GM18858 (cell line): ENCODE results near the gene SVIP.

Source experiments
- ATAC-seq: cut with Tn5 transposase; IDR thresholded peaks from one replicate; pipeline ENCODE4 v1.9.1; 2021; ENCODE audit not compliant: unreplicated experiment

SVIP gene, protein sequence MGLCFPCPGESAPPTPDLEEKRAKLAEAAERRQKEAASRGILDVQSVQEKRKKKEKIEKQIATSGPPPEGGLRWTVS

GRCh38 chr11:22829231-22830081, at the start of gene SVIP:
TSS of gene SVIP (minus strand) at chr11:22829801. CDS start at chr11:22829748, 53 bp downstream.
- peak; percentile 89 for ATAC-seq

- no peak for ATAC-seq
Observed at GRCh38 chr11:22878604-22879003, 49.0 kb upstream of the SVIP start.

- no peak for ATAC-seq
Observed at GRCh38 chr11:22878039-22878438, 48.4 kb upstream of the SVIP start.

GRCh38 chr11:22875869-22876473, 46.4 kb upstream of the SVIP start:
- ATAC-seq = peak; percentile 99

DNA sequence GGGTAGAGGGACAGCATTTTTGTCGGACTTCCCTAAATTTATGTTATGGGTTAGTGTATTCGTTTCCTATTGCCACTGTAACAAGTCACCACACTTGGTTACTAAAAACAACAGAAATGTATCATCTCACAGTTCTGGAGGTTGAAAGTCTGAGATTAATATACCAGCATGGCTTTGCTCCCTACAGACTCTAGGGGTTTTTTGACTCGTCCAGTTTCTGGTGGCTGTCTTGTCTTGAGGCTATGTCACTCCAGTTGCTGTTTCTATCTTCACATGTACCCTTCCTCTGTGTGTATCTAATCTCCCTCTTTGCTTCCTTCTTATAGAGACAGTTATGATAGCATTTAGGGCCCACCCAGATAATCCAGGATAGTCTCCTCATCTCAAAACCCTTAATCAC, 39.7 kb upstream of the SVIP start:
- no peak for ATAC-seq

DNA sequence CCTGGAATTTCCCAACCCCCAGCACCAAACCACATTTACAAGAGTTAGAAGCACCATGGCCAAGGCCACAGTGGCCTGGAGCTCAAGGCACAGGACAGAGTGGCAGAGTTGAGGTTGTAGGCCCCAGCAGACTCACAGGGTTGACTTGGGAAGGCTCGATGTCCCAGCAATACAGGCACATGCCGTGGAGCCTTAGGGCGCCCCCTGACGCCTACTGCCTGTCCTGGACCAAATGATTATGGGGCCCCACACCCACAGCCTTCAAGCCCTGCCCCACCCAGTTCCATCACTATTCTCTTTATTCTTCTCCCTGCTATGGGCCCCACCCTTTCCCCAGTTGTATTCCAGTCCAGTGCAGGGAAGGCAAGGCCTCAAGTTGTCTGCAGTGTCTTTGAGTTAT, 30.6 kb upstream of the SVIP start, which contains the start of gene CCDC179:
Gene CCDC179 (minus strand): TSS at position 234 of the 400 bp plus-strand sequence. CDS start 53 bp downstream, at position 181.
- no peak for ATAC-seq

DNA sequence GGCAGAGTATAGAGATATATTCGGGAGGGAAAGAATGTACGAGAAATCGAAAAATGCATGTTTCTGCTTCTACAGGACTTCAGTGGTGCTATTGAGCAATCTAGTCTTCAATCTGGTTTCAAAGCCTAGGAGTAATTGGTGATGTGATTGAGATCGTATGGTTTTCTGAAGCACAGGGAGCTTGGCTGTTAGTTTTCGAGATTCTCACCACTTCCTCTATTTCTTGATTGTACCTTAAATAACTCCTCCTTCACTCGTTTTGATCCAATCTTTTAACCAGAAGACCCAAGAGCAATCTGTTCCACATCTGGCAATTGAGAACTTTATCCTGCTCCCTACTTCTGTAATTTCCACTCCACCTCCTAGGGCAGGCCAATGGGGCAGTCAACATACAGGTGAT, 30.2 kb upstream of the SVIP start:
- no peak for ATAC-seq

GRCh38 chr11:22851477-22851876, 21.9 kb upstream of the SVIP start:
- no peak for ATAC-seq

DNA sequence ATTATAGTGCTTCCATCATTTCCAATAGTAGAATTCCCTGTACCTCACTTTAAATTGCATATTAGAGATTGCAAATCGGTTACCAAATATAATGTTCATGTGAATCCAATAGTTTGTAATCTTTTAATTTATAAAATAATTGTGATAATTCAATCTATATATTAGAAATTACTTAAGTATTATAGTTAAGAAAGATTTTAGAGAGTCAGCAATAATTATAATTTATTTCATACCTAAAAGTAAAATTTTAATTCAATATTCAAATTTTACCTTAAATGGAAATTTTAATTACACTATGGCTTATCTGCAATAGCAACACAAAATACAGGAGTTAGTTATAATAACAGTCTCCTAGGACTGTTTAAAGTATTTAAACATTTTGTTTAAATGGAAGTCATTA, 17.1 kb upstream of the SVIP start:
- no peak for ATAC-seq

DNA sequence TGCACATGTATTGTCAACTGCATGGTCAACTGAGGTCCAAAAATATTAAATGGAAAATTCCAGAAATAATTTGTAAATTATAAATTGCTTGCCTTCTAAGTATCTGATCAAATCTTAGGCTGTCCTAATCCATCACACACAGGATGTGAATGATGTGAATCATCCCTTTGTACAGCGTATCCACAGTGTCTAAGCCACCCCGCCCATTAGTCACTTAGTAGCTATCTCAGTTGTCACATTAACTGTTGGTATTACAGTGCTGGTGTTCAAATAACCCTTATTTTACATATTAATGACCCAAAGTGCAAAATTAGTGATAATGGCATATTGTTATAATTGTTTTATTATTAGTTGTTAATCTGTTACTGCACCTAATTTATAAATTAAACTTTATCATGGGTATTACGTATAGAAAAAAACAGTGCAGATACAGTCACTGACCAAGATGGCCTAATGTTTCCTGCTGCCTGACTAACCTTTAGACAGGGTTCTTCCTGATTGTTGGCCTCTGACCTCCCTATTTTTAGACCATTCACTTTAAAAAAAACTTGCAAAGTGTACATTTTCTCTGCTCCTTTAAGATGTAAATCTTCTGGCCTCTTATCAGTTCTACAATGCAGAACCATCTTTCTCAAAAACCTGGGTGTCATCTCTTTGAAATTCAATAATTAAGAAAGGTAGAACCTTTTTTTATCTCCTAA, 2.9 kb upstream of the SVIP start:
- no peak for ATAC-seq

GRCh38 chr11:22830082-22830414, 447 bp upstream of the SVIP start:
- no peak for ATAC-seq

- ATAC-seq = no peak
Observed at GRCh38 chr11:22828373-22828772, 1.2 kb downstream of the SVIP start.

DNA sequence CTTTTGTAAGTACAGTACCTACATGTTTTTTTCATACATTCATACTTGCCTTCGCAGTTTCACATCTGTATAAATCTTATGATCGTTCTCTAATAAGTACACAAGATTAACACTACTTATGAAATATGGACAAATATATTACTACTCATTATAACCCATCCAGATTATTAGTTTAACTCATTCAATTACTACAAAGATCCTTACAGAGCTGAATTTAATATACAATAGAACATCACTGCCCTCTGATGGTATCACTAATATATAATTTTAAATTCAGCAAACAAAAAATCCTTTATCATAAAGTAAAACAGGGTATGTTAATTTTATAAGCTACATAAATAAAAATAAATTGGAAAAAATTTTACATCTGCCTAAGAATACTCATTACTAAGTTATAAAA, 7.4 kb downstream of the SVIP start:
- no peak for ATAC-seq

- no peak for ATAC-seq
Observed at GRCh38 chr11:22809893-22810292, 19.7 kb downstream of the SVIP start.

DNA sequence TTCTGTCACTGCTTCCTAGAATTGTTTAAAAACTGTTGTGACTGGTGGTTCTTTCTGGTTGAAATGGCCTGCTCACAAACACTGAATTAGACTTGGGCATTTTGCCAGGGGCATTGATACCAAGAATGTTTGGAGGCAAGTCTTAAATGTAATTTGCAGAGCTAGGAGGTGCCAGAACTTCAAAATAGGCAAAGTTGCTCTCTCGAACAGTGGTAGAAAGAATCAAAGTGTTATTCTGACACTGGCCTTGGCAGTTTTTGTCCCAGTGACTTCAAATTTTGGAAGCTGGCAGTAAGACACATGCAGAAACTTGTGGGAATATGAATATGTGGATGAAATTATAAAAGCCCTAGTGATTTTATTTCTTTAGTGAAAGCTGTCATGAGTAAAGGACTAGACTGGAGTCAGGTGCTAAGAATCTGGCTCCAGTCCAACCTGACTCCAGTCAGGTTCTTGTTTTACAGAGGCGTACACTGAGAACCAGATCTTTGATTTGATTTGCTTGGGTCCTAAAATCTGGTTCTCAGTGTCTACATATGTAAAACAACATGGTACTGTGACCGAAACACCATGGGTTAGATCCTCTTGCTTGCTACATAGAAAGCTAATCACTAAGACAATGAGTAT, 20.9 kb downstream of the SVIP start:
- no peak for ATAC-seq

DNA sequence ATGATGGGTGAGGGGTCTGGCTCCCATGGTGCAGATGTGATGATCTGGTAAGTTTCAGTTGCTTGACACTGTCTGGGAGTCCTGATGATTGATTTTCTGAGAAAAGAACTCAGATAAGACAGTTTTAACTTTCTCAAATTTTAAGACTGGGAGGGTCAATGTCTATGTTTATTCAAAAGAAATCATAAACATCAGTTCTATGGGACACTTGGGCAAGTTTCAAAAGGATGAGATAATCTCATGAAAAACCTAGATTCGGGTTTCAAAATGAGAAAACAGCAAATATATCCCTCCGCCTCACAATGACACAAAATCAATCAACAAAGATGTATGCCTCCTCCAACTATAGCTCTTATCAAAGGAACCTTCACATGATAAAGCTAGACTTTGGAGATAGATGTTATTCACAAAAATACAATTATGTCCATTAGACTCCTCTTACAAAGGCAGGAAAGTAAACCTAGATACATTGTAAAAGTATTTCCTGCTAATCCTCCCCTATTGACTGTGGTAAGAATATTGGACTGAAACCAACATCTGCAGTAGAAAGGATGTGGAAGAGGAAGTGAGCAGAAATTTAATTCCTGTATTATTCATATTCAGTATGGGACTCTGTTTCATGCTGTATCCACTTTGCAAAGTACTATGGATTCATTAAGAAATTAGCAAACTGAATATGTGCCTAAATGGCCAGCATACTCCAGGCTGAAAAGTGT, 21.6 kb downstream of the SVIP start:
- peak; percentile 99 for ATAC-seq

GRCh38 chr11:22807391-22807790, 22.2 kb downstream of the SVIP start:
- no peak for ATAC-seq

GRCh38 chr11:22802861-22803260, 26.7 kb downstream of the SVIP start:
- no peak for ATAC-seq

DNA sequence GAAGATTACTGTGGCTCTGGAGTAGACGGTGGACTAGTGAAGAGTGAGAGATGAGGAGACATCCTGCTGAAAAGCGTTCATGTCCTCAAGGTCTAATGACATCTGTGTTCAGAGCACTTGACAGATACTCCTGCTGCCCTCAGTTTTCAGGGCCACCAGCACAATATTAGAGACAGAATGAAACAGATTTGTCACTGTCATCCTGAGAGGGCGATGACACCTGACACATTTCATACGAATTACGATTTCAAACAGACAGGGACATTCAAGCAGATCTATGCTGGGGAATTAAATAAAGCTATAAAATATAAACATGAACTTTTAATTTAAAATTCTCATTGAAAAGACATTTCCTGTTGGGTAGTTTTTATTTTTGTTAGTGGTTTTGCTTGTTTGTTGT, 29.1 kb downstream of the SVIP start:
- ATAC-seq = no peak

DNA sequence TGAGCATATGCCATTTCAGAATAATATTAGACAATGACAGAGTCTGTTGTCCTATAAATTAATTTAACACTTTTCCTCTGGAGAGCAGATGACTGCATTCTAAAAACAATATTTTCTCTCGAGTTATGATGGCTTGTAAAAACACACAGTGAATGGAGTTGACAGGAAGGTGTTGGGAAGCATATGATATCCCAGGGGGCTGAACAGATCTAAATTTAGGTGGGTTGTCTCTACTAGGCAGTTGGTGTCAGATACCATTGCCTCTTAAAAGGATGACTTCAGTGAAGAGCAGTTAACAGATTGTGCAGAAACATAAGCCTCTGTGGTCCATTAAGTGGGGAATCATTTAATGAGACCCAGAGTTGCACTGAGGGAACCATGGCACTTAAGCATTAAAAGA, 30.7 kb downstream of the SVIP start:
- no peak for ATAC-seq

- no peak for ATAC-seq
Observed at GRCh38 chr11:22797047-22797446, 32.6 kb downstream of the SVIP start.
